ENCODE measurements around the gene WBP2. TPM values are rescaled to one million over a fixed set of nuclear protein-coding genes. Genes with fewer than 3 reads are reported as not detected.

Gene WBP2
- total and polyA plus RNA-seq, 2 of the 8 experiments (the other 6 are each of a cell fraction or from before 2014, with no cell fraction given), result 48.2 to 71.2 TPM

DNA sequence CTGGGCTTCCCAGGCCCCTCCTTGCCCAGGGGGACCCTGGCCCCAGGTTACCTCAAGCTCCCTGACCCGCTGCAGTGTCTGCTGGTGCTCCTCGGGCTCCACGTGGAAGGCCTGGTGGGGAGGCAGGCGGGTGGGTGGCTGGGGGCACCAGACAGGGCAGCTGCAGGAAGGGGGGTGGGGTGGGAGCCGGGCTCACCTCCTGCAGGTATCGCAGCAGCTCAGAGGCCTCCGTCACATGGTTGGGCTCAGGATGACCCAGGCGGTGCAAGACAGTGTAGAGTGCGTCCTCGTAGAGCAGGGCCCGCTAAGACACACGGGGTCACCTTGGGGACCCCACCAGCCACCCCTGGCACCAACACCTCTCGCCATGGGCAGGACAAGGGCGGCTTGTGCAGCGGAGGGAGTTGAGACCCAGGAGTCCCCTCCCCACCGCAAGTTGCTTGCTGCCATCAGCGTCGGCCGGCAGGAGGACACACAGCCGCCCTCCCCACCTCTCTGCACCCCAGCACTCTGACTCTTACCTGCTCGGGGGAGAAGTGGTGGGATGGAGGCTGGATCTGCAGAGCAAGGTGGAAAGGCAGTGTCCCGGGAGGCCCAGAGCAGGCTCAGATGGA, 12.1 kb downstream of the WBP2 start (continued):
- TF ChIP-seq CHD7 (IDR thresholded peaks at IDR 0.05; ENCODE audit: insufficient replicate concordance, low read length) (no peak), SIN3A (conservative IDR thresholded peaks at IDR 0.05 in 1 of 2, IDR thresholded peaks at IDR 0.05 in 1 of 2; ENCODE audit: low read depth in 1 of 2, low read length in 2 of 2) (no peak), SP1 (IDR thresholded peaks at IDR 0.05; ENCODE audit: low read depth, low read length) (no peak), TAF7 (optimal IDR thresholded peaks at IDR 0.05; ENCODE audit: borderline replicate concordance, low read depth, low read length) (no peak), SAP30 (IDR thresholded peaks at IDR 0.05; ENCODE audit: insufficient read depth, insufficient replicate concordance, low read length) (no peak), RBBP5 (IDR thresholded peaks at IDR 0.05; ENCODE audit: borderline replicate concordance, low read depth, low read length) (no peak), JUND (IDR thresholded peaks at IDR 0.05; ENCODE audit: low read length) (no peak), NRF1 (IDR thresholded peaks at IDR 0.05; ENCODE audit: low read depth, low read length) (no peak), GTF2F1 (IDR thresholded peaks at IDR 0.05; ENCODE audit: borderline replicate concordance, low read depth, low read length) (no peak)
- TF ChIP-seq, protein P1, sequence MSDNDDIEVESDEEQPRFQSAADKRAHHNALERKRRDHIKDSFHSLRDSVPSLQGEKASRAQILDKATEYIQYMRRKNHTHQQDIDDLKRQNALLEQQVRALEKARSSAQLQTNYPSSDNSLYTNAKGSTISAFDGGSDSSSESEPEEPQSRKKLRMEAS (IDR thresholded peaks at IDR 0.05), result no peak
